Endodermal cell (in vitro differentiated cells): Measurements from ENCODE around the gene PSAP. TPM values are rescaled to one million over a fixed set of nuclear protein-coding genes. Genes with fewer than 3 reads are reported as not detected.

Experiments
- DNase-seq: peaks from one replicate; pipeline ENCODE4 v3.0.0-alpha.2; 2017
- H3K27ac ChIP-seq: 2 replicates; pipeline ENCODE4 v1.5.1; 2013; ENCODE audit warnings: mild to moderate bottlenecking, low read depth, low read length, moderate library complexity
- H3K27me3 ChIP-seq: 2 replicates; pipeline ENCODE4 v1.6.1; 2013; ENCODE audit warnings: mild to moderate bottlenecking, low read length, moderate library complexity; ENCODE audit not compliant: insufficient read depth, control insufficient read depth, poor library complexity, severe bottlenecking
- H3K36me3 ChIP-seq: 2 replicates; pipeline ENCODE4 v1.7.0; 2013; ENCODE audit warnings: mild to moderate bottlenecking, low read length, moderate library complexity; ENCODE audit not compliant: control insufficient read depth, insufficient read depth
- H3K4me1 ChIP-seq: one replicate; pipeline ENCODE4 v1.7.0; 2013; ENCODE audit warnings: low read length; ENCODE audit not compliant: control insufficient read depth, insufficient read depth
- H3K4me3 ChIP-seq: 2 replicates; pipeline ENCODE4 v1.5.1; 2013; ENCODE audit warnings: mild to moderate bottlenecking, low read length, moderate library complexity
- H3K9ac ChIP-seq: 2 replicates; pipeline ENCODE4 v1.6.1; 2013; ENCODE audit warnings: mild to moderate bottlenecking, low read length, moderate library complexity; ENCODE audit not compliant: poor library complexity, severe bottlenecking; ENCODE audit errors: extremely low read depth
- H3K9me3 ChIP-seq: 2 replicates; pipeline ENCODE4 v1.6.1; 2013; ENCODE audit warnings: mild to moderate bottlenecking, low read length, moderate library complexity; ENCODE audit not compliant: control insufficient read depth
- H3K27ac Mint-ChIP-seq: 2 replicates; pipeline ENCODE4 v1.8.0; 2020; ENCODE audit warnings: mixed read lengths
- H3K27me3 Mint-ChIP-seq: 2 replicates; pipeline ENCODE4 v1.8.0; 2021; ENCODE audit warnings: mild to moderate bottlenecking, mixed read lengths; ENCODE audit not compliant: insufficient read depth
- H3K36me3 Mint-ChIP-seq: 2 replicates; pipeline ENCODE4 v1.8.0; 2020; ENCODE audit warnings: low read depth, mixed read lengths
- H3K4me1 Mint-ChIP-seq: 2 replicates; pipeline ENCODE4 v1.8.0; 2020; ENCODE audit warnings: mixed read lengths
- H3K4me3 Mint-ChIP-seq: 2 replicates; pipeline ENCODE4 v1.8.0; 2020; ENCODE audit warnings: mild to moderate bottlenecking, moderate library complexity, mixed read lengths
- H3K9me3 Mint-ChIP-seq: 2 replicates; pipeline ENCODE4 v1.8.0; 2020; ENCODE audit warnings: mild to moderate bottlenecking, mixed read lengths
- CTCF ChIP-seq: fragments of 200-600 bp; sonication (generic); conservative IDR thresholded peaks from 2 replicates; pipeline ENCODE4 v1.5.0; 2021; ENCODE audit warnings: antibody characterized with exemption, mild to moderate bottlenecking
- WGBS, 2 experiments: methylation state at CpG; one replicate each; pipeline versions ENCODE4 v1.1.5 to v1.1.7; 2013; ENCODE audit warnings: missing lambda C conversion rate in 2 of 2, mixed read lengths in 1 of 2; ENCODE audit not compliant: insufficient coverage in 1 of 2, insufficient read length in 1 of 2; 5-methylcytosine and 5-hydroxymethylcytosine counted together
- total RNA-seq, 2 donors: library from RNA; stranded (reverse); fragmentation: NEBNext Ultra II Directional in 1 of 2; extraction: Animal tissue kit (Norgen Biotek cat#: 25700) in 1 of 2; gene quantifications; 2 replicates in 1 of 2; 3 replicates in 1 of 2; pipeline ENCODE4 v1.2.1, GENCODE V29; 2021

Gene PSAP
- total RNA-seq, 2 donors from 2014 or later = 456 to 549 TPM

GRCh38 chr10:71789871-71790270 lies 61.2 kb downstream of the PSAP start:
- Mint-ChIP-seq H3K4me3 (no peak overlapping the region), H3K27me3 (peaks cover 4% of the 10 kb centered on the region), H3K4me1 (no peaks in the 10 kb centered on the region), H3K9me3 (no peaks in the 10 kb centered on the region), H3K27ac (no peak overlapping the region), H3K36me3 (no peaks in the 10 kb centered on the region)
- no peaks in the 10 kb centered on the region for H3K36me3 ChIP-seq
- H3K27ac ChIP-seq = no peak overlapping the region
- no peak overlapping the region for H3K4me3 ChIP-seq
- H3K9me3 ChIP-seq = no peaks in the 10 kb centered on the region
- no peak for TF ChIP-seq CTCF
- DNase-seq = no peak
- H3K27me3 ChIP-seq = no peaks in the 10 kb centered on the region
- no peaks in the 10 kb centered on the region for H3K4me1 ChIP-seq
- WGBS, 2 experiments = 89% methylated on average over 9 of the region's 10 CpGs; no CpG with 5 or more reads in 1 of the 2 experiments
- no peak overlapping the region for H3K9ac ChIP-seq

GRCh38 chr10:71788954-71789353 lies 62.1 kb downstream of the PSAP start:
- no peak overlapping the region for H3K4me3 ChIP-seq
- DNase-seq = no peak
- no peak overlapping the region for H3K4me3 Mint-ChIP-seq
- H3K4me1 Mint-ChIP-seq = no peaks in the 10 kb centered on the region
- no peaks in the 10 kb centered on the region for H3K9me3 Mint-ChIP-seq
- H3K4me1 ChIP-seq = no peaks in the 10 kb centered on the region
- H3K27ac Mint-ChIP-seq = no peak overlapping the region
- H3K36me3 Mint-ChIP-seq = no peaks in the 10 kb centered on the region
- no peaks in the 10 kb centered on the region for H3K36me3 ChIP-seq
- no peak overlapping the region for H3K27ac ChIP-seq
- peaks cover 4% of the 10 kb centered on the region for H3K27me3 Mint-ChIP-seq
- H3K9ac ChIP-seq = no peak overlapping the region
- TF ChIP-seq CTCF = no peak
- 92 to 100% methylated on average over 1 to 8 of the region's 8 CpGs for WGBS, 2 experiments
- H3K27me3 ChIP-seq = no peaks in the 10 kb centered on the region
- H3K9me3 ChIP-seq = no peaks in the 10 kb centered on the region

GRCh38 chr10:71784679-71785272 lies 66.3 kb downstream of the PSAP start:
- Mint-ChIP-seq H3K9me3 (no peaks in the 10 kb centered on the region), H3K36me3 (no peaks in the 10 kb centered on the region), H3K4me3 (no peak overlapping the region), H3K27me3 (peaks cover 6% of the 10 kb centered on the region), H3K27ac (no peak overlapping the region), H3K4me1 (no peaks in the 10 kb centered on the region)
- H3K9me3 ChIP-seq = no peaks in the 10 kb centered on the region
- no peak overlapping the region for H3K27ac ChIP-seq
- no peak for DNase-seq
- no peaks in the 10 kb centered on the region for H3K27me3 ChIP-seq
- 92 to 94% methylated on average over 11 to 18 of the region's 18 CpGs for WGBS, 2 experiments
- no peak for TF ChIP-seq CTCF
- H3K36me3 ChIP-seq = no peaks in the 10 kb centered on the region
- H3K4me3 ChIP-seq = no peak overlapping the region
- H3K4me1 ChIP-seq = no peaks in the 10 kb centered on the region
- H3K9ac ChIP-seq = no peak overlapping the region
